IPS-18c (cell line): ENCODE measurements around the gene EPHA10.
"Not testable (repeated sequence)": the region's sequence is repeated elsewhere in the genome, so short reads cannot be mapped to it uniquely, and the experiment has no call there.

ENCODE experiments used
- H3K4me3 ChIP-seq: 2 replicates; pipeline ENCODE4 v1.7.0; 2013; ENCODE audit warnings: low read depth, mild to moderate bottlenecking, low read length, moderate library complexity; ENCODE audit not compliant: insufficient read depth
- H3K9me3 ChIP-seq: one replicate; pipeline ENCODE4 v1.6.1; 2013; ENCODE audit warnings: mild to moderate bottlenecking, low read length, moderate library complexity; ENCODE audit not compliant: control insufficient read depth, insufficient read depth

The EPHA10 gene

GRCh38 chr1:37699147-37699546 is 65.8 kb downstream of the EPHA10 start:
- no peaks in the 10 kb centered on the region for H3K9me3 ChIP-seq
- H3K4me3 ChIP-seq = no peak overlapping the region

- Histone ChIP-seq H3K9me3 (no peaks in the 10 kb centered on the region), H3K4me3 (no peak overlapping the region)
Measured at GRCh38 chr1:37697737-37698136, 67.2 kb downstream of the EPHA10 start.

- Histone ChIP-seq H3K9me3 (no peaks in the 10 kb centered on the region), H3K4me3 (no peak overlapping the region)
Measured at GRCh38 chr1:37697090-37697489, 67.8 kb downstream of the EPHA10 start.

- no peaks in the 10 kb centered on the region for H3K9me3 ChIP-seq
Measured at GRCh38 chr1:37692834-37693175, 72.1 kb downstream of the EPHA10 start.

GRCh38 chr1:37692078-37692833 is 72.7 kb downstream of the EPHA10 start, which contains the start of gene CDCA8:
Gene CDCA8, plus strand, starts transcription at chr1:37692516. Its CDS starts 175 bp downstream, at chr1:37692691.
- H3K9me3 ChIP-seq = no peaks in the 10 kb centered on the region
- H3K4me3 ChIP-seq = peak within 1 kb of the TSS; percentile 95

More at GRCh38 chr1:37692834-37693175, 72.1 kb downstream of the EPHA10 start:
- peak overlapping the region; percentile 95 for H3K4me3 ChIP-seq

- Histone ChIP-seq H3K9me3 (no peaks in the 10 kb centered on the region), H3K4me3 (peak overlapping the region; percentile 87)
Measured at GRCh38 chr1:37691497-37692077, 73.3 kb downstream of the EPHA10 start.

- peak overlapping the region; percentile 87; the same call in 1 of the 2 replicates for H3K4me3 ChIP-seq
- no peaks in the 10 kb centered on the region for H3K9me3 ChIP-seq
Measured at GRCh38 chr1:37688926-37689325, 76.0 kb downstream of the EPHA10 start.

GRCh38 chr1:37687764-37688163 is 77.2 kb downstream of the EPHA10 start:
- H3K9me3 ChIP-seq, H3K4me3 ChIP-seq: not testable (repeated sequence)

GRCh38 chr1:37685722-37686121 is 79.2 kb downstream of the EPHA10 start:
- H3K9me3 ChIP-seq = no peaks in the 10 kb centered on the region
- no peak overlapping the region for H3K4me3 ChIP-seq

- H3K4me3 ChIP-seq, H3K9me3 ChIP-seq: not testable (repeated sequence)
Measured at GRCh38 chr1:37684182-37684581, 80.7 kb downstream of the EPHA10 start.

- Histone ChIP-seq H3K9me3 (no peaks in the 10 kb centered on the region), H3K4me3 (no peak overlapping the region)
Measured at GRCh38 chr1:37682334-37682987, 82.5 kb downstream of the EPHA10 start.

- no peaks in the 10 kb centered on the region for H3K9me3 ChIP-seq
- no peak overlapping the region for H3K4me3 ChIP-seq
Measured at GRCh38 chr1:37680933-37681332, 84.0 kb downstream of the EPHA10 start.

GRCh38 chr1:37677808-37678207 is 87.1 kb downstream of the EPHA10 start:
- Histone ChIP-seq H3K9me3 (no peaks in the 10 kb centered on the region), H3K4me3 (no peak overlapping the region)

GRCh38 chr1:37677143-37677439 is 87.8 kb downstream of the EPHA10 start:
- Histone ChIP-seq H3K9me3 (no peaks in the 10 kb centered on the region), H3K4me3 (no peak overlapping the region)

GRCh38 chr1:37676281-37677142 is 88.4 kb downstream of the EPHA10 start:
- H3K4me3 ChIP-seq = no peak overlapping the region
- no peaks in the 10 kb centered on the region for H3K9me3 ChIP-seq

GRCh38 chr1:37673920-37674319 is 91.0 kb downstream of the EPHA10 start:
- Histone ChIP-seq H3K4me3 (no peak overlapping the region), H3K9me3 (no peaks in the 10 kb centered on the region)

- no peaks in the 10 kb centered on the region for H3K9me3 ChIP-seq
- H3K4me3 ChIP-seq = no peak overlapping the region
Measured at GRCh38 chr1:37672136-37672870, 92.6 kb downstream of the EPHA10 start.
